H9 (cell line): ENCODE results near the gene SMARCE1. TPM values are rescaled to one million over a fixed set of nuclear protein-coding genes. Genes with fewer than 3 reads are reported as not detected.

ENCODE experiments used
- DNase-seq: peaks from one replicate; pipeline ENCODE4 v3.0.0-alpha.2; 2017
- H2AFZ ChIP-seq: one replicate; pipeline ENCODE4 v1.6.1; 2013; ENCODE audit warnings: mild to moderate bottlenecking, low read length, control low read depth, moderate library complexity
- H2AK5ac ChIP-seq: 2 replicates; pipeline ENCODE4 v1.6.1; 2013; ENCODE audit warnings: low read length, control low read depth, mixed read lengths; ENCODE audit not compliant: insufficient read length
- H2BK120ac ChIP-seq: one replicate; pipeline ENCODE4 v1.6.1; 2013; ENCODE audit warnings: low read depth, mild to moderate bottlenecking, low read length, control low read depth, inconsistent platforms; ENCODE audit not compliant: poor library complexity, severe bottlenecking
- H2BK12ac ChIP-seq: 2 replicates; pipeline ENCODE4 v1.6.1; 2013; ENCODE audit warnings: low read length, control low read depth, mixed read lengths, low read depth; ENCODE audit not compliant: insufficient read length
- H2BK15ac ChIP-seq: 2 replicates; pipeline ENCODE4 v1.6.1; 2013; ENCODE audit warnings: low read depth, low read length, control low read depth
- H2BK20ac ChIP-seq: one replicate; pipeline ENCODE4 v1.6.1; 2013; ENCODE audit warnings: low read depth, mild to moderate bottlenecking, low read length, control low read depth, inconsistent platforms; ENCODE audit not compliant: poor library complexity, severe bottlenecking
- H2BK5ac ChIP-seq: 2 replicates; pipeline ENCODE4 v1.6.1; 2013; ENCODE audit warnings: low read length, control low read depth, mixed read lengths; ENCODE audit not compliant: insufficient read length
- H3K14ac ChIP-seq: 2 replicates; pipeline ENCODE4 v1.6.1; 2013; ENCODE audit warnings: low read length, control low read depth; ENCODE audit not compliant: insufficient read depth
- H3K18ac ChIP-seq: 2 replicates; pipeline ENCODE4 v1.6.1; 2013; ENCODE audit warnings: low read depth, mild to moderate bottlenecking, mixed read lengths, low read length, control low read depth; ENCODE audit not compliant: insufficient read length
- H3K23ac ChIP-seq: 2 replicates; pipeline ENCODE4 v1.6.1; 2013; ENCODE audit warnings: low read length, control low read depth, mixed read lengths, low read depth; ENCODE audit not compliant: insufficient read length
- H3K23me2 ChIP-seq: 2 replicates; pipeline ENCODE4 v1.6.1; 2013; ENCODE audit warnings: low read depth, mild to moderate bottlenecking, mixed read lengths, low read length, control low read depth; ENCODE audit not compliant: insufficient read length, poor library complexity, severe bottlenecking
- H3K27ac ChIP-seq: 2 replicates; pipeline ENCODE4 v1.5.1; 2013; ENCODE audit warnings: low read length, control low read depth, mixed read lengths, low read depth; ENCODE audit not compliant: insufficient read length
- H3K27me3 ChIP-seq: 2 replicates; pipeline ENCODE4 v1.6.1; 2013; ENCODE audit warnings: low read length, control low read depth, inconsistent platforms; ENCODE audit not compliant: insufficient read depth
- H3K4ac ChIP-seq: 2 replicates; pipeline ENCODE4 v1.6.1; 2013; ENCODE audit warnings: low read depth, mild to moderate bottlenecking, control low read depth, inconsistent platforms, low read length, moderate library complexity
- H3K4me1 ChIP-seq: 2 replicates; pipeline ENCODE4 v1.6.1; 2013; ENCODE audit warnings: low read length, control low read depth, inconsistent platforms; ENCODE audit not compliant: insufficient read depth
- H3K4me2 ChIP-seq: 2 replicates; pipeline ENCODE4 v1.6.1; 2013; ENCODE audit warnings: low read length, control low read depth, mixed read lengths; ENCODE audit not compliant: insufficient read length, insufficient read depth
- H3K56ac ChIP-seq: 2 replicates; pipeline ENCODE4 v1.6.1; 2013; ENCODE audit warnings: low read depth, mild to moderate bottlenecking, mixed read lengths, low read length, control low read depth; ENCODE audit not compliant: insufficient read length
- H3K79me1 ChIP-seq: 2 replicates; pipeline ENCODE4 v1.6.1; 2013; ENCODE audit warnings: low read depth, mild to moderate bottlenecking, moderate library complexity, low read length, control low read depth, inconsistent platforms; ENCODE audit not compliant: insufficient read depth, poor library complexity, severe bottlenecking
- H3K79me2 ChIP-seq: 2 replicates; pipeline ENCODE4 v1.6.1; 2013; ENCODE audit warnings: low read length, control low read depth, inconsistent platforms; ENCODE audit not compliant: insufficient read depth
- H3K9ac ChIP-seq: 2 replicates; pipeline ENCODE4 v1.6.1; 2013; ENCODE audit warnings: low read length, control low read depth, mixed read lengths; ENCODE audit not compliant: insufficient read length; ENCODE audit errors: extremely low read depth
- H3K9me3 ChIP-seq: one replicate; pipeline ENCODE4 v1.6.1; 2013; ENCODE audit warnings: low read depth, low read length, inconsistent platforms; ENCODE audit not compliant: control insufficient read depth
- H3T11ph ChIP-seq: one replicate; pipeline ENCODE4 v1.6.1; 2013; ENCODE audit warnings: mild to moderate bottlenecking, low read length, control low read depth, inconsistent platforms
- H4K20me1 ChIP-seq: one replicate; pipeline ENCODE4 v1.6.1; 2013; ENCODE audit not compliant: control insufficient read depth, insufficient read length, insufficient read depth
- H4K5ac ChIP-seq: 2 replicates; pipeline ENCODE4 v1.6.1; 2013; ENCODE audit warnings: low read depth, mild to moderate bottlenecking, mixed read lengths, low read length, control low read depth; ENCODE audit not compliant: insufficient read length
- H4K8ac ChIP-seq: replicated peaks from 2 replicates; pipeline ENCODE4 v1.6.1; 2013; ENCODE audit warnings: low read length, control low read depth, mixed read lengths, low read depth; ENCODE audit not compliant: insufficient read length
- H4K91ac ChIP-seq: 2 replicates; pipeline ENCODE4 v1.6.1; 2013; ENCODE audit warnings: low read depth, mild to moderate bottlenecking, moderate library complexity, mixed read lengths, low read length, control low read depth; ENCODE audit not compliant: insufficient read length
- H3K27ac Mint-ChIP-seq, 3 experiments: 2 replicates in 2 of 3; 3 replicates in 1 of 3; pipeline ENCODE4 v1.8.0; 2020 to 2021; ENCODE audit warnings: mixed read lengths in 3 of 3, mild to moderate bottlenecking in 1 of 3, moderate library complexity in 1 of 3
- H3K27me3 Mint-ChIP-seq: 2 replicates; pipeline ENCODE4 v1.8.0; 2021; ENCODE audit warnings: low read depth, mild to moderate bottlenecking, moderate library complexity, mixed read lengths
- H3K36me3 Mint-ChIP-seq, 3 experiments: 2 replicates in 2 of 3; 3 replicates in 1 of 3; pipeline ENCODE4 v1.8.0; 2020 to 2021; ENCODE audit warnings: low read depth in 3 of 3, mixed read lengths in 3 of 3; ENCODE audit not compliant: insufficient read depth in 1 of 3
- H3K4me1 Mint-ChIP-seq, 2 experiments: 2 replicates each; pipeline ENCODE4 v1.8.0; 2020; ENCODE audit warnings: mixed read lengths in 2 of 2
- H3K4me3 Mint-ChIP-seq, 2 experiments: 2 replicates in 1 of 2; 3 replicates in 1 of 2; pipeline ENCODE4 v1.8.0; 2020 to 2021; ENCODE audit warnings: mild to moderate bottlenecking in 2 of 2, mixed read lengths in 2 of 2, moderate library complexity in 1 of 2
- H3K9me3 Mint-ChIP-seq, 2 experiments: 2 replicates in 1 of 2; 3 replicates in 1 of 2; pipeline ENCODE4 v1.8.0; 2020; ENCODE audit warnings: mild to moderate bottlenecking in 2 of 2, mixed read lengths in 2 of 2, moderate library complexity in 1 of 2
- CTCF ChIP-seq: fragments of 200-600 bp; sonication (generic); conservative IDR thresholded peaks from 3 replicates; pipeline ENCODE4 v1.8.0; 2021; ENCODE audit warnings: antibody characterized with exemption, mild to moderate bottlenecking
- WGBS: extraction: QIAGEN DNeasy Blood & Tissue Kit; methylation state at CpG from one replicate; pipeline ENCODE4 v1.1.7; 2013; ENCODE audit warnings: missing lambda C conversion rate, low lambda C conversion rate, mixed read lengths; ENCODE audit not compliant: insufficient read length; ENCODE audit errors: extremely low coverage; 5-methylcytosine and 5-hydroxymethylcytosine counted together
- total RNA-seq: library from RNA; stranded (reverse); gene quantifications from 2 replicates; pipeline ENCODE4 v1.2.1, GENCODE V29; 2021

SMARCE1 gene
- total RNA-seq, 1 experiment from 2014 or later = 122 TPM

DNA sequence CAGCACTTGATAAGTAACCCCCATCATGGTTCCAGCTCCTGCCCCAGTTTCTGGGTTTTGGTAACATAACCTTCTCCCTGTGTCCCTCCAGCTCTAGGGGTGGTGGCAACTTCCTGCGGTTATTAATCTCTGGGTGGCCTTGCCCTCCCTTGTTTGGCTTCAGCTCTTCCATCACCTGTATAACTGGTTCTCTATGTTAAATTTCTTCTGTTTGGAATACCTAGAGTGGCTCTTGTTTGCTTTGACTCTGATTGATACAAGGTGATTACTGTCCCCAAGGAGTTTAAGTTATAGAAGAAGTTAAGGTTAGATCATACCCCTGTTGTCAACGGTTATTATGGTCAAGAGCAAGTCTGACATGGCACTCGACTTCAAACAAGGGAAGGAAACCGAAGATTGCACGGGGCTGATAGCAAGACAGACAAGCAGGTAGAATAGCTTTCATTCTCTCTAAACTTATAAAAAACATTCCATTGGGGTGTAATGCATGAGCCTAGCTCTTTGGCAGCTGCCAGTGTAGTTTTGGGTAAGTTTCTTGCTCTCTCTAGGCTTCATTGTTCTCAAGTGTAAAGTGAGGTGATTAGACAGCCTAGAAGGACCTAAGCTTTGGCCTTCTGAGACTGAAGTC, 71.4 kb downstream of the SMARCE1 start:
- Histone ChIP-seq H2BK12ac (no peak overlapping the region), H3T11ph (no peak overlapping the region), H2AFZ (no peak overlapping the region), H3K27ac (no peak overlapping the region), H2BK20ac (no peak overlapping the region), H3K56ac (no peak overlapping the region), H3K4me2 (no peak overlapping the region), H2BK120ac (no peak overlapping the region), H3K23me2 (no peaks in the 10 kb centered on the region), H3K14ac (no peak overlapping the region), H3K9ac (no peak overlapping the region), H3K4ac (no peak overlapping the region), H4K20me1 (no peaks in the 10 kb centered on the region), H2AK5ac (no peak overlapping the region), H3K79me1 (no peaks in the 10 kb centered on the region), H3K79me2 (no peaks in the 10 kb centered on the region), H3K9me3 (no peaks in the 10 kb centered on the region), H4K5ac (no peak overlapping the region), H4K8ac (no peak overlapping the region), H3K18ac (no peak overlapping the region), H2BK5ac (no peak overlapping the region), H3K27me3 (no peaks in the 10 kb centered on the region), H4K91ac (no peak overlapping the region), H3K4me1 (no peaks in the 10 kb centered on the region), H3K23ac (no peak overlapping the region), H2BK15ac (no peak overlapping the region)
- TF ChIP-seq CTCF = no peak
- Mint-ChIP-seq H3K36me3 (no peaks in the 10 kb centered on the region; a peak in 1 of 7 replicates), H3K4me3 (no peak overlapping the region), H3K27me3 (peaks cover 25% of the 10 kb centered on the region), H3K4me1 (no peaks in the 10 kb centered on the region), H3K9me3 (peaks cover 5 to 6% of the 10 kb centered on the region in 2 experiments; a peak in 3 of 5 replicates), H3K27ac (no peak overlapping the region)
- WGBS = no CpG with 5 or more reads among the region's 5 CpGs
- DNase-seq = no peak

Other genes starting within 250 kb of the SMARCE1 start
- 230 TPM in 2 replicates for gene TOP2A, start 229.9 kb downstream of the SMARCE1 start, total RNA-seq
- gene IGFBP4, start 204.4 kb downstream of the SMARCE1 start, total RNA-seq = 49.9 and 51.1 TPM in 2 replicates
- 0.55 and 0.59 TPM in 2 replicates for gene TNS4, start 146.2 kb downstream of the SMARCE1 start, total RNA-seq
- gene CCR7, start 82.3 kb downstream of the SMARCE1 start, total RNA-seq = 0.31 TPM in 1 of 2 replicates, not detected in the other
- gene KRT222, start 17.4 kb upstream of the SMARCE1 start, total RNA-seq = 0.13 and 0.18 TPM in 2 replicates
- gene KRT24, start 55.9 kb upstream of the SMARCE1 start, total RNA-seq = not detected in 2 replicates
- gene KRT25, start 107.5 kb upstream of the SMARCE1 start, total RNA-seq = not detected in 2 replicates
- not detected in 2 replicates for gene KRT26, start 124.4 kb upstream of the SMARCE1 start, total RNA-seq
- not detected in 2 replicates for gene KRT27, start 134.7 kb upstream of the SMARCE1 start, total RNA-seq
- not detected in 2 replicates for gene KRT28, start 152.1 kb upstream of the SMARCE1 start, total RNA-seq
- 24.0 and 28.4 TPM in 2 replicates for gene KRT10, start 174.8 kb upstream of the SMARCE1 start, total RNA-seq
- not detected in 2 replicates for gene KRT12, start 219.4 kb upstream of the SMARCE1 start, total RNA-seq
- gene KRT20, start 237.4 kb upstream of the SMARCE1 start, total RNA-seq = not detected in 2 replicates